OCI-M1 (cell line): Measurements from ENCODE around the gene MSI1.
A peak's percentile ranks its signal among the peaks of the same experiment; 100 is the strongest.

ENCODE experiments used
- DNase-seq: peaks from one replicate; lab custom pipeline; 2025; lab: John Stamatoyannopoulos, UW

MSI1 gene

GRCh38 chr12:120368789-120369602 lies at the start of gene MSI1:
TSS of gene MSI1 (minus strand) at chr12:120369164. CDS start at chr12:120369091, 73 bp downstream.
- DNase-seq, result no peak

DNA sequence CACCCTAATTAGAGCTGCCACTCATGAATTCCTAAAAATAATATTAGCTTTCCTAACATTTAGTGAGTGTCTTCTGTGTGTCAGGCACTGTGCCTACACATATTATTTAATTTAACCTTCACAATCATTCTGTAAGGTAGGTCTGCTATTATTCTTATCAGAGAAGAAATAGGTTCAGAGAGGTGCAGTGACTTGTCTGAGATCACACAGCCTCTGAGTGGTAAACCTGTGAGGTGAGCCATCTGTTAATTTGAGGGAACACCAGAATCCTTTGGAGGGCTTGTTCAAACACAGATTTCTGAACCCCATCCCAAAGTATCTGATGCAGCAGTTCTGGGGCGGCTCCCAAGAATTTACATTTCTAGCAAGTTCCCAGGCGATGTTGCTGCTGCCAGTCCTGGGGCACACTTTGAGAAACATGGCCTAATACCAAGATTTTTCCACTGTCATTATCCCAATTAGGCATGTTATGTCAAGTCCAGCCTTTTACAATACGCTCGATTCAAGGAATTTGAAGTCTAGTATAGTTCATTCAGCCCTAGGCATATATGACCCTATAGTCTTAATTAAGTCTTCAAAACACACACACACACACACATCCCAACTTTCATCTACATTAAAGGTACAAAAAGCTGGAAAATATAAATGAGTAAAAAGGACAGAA lies 49.1 kb upstream of the MSI1 start:
- DNase-seq, result no peak

GRCh38 chr12:120416490-120417216 lies 47.7 kb upstream of the MSI1 start:
- no peak for DNase-seq

GRCh38 chr12:120413901-120414695 lies 45.1 kb upstream of the MSI1 start:
- no peak for DNase-seq

GRCh38 chr12:120412421-120412820 lies 43.5 kb upstream of the MSI1 start:
- DNase-seq, result no peak

DNA sequence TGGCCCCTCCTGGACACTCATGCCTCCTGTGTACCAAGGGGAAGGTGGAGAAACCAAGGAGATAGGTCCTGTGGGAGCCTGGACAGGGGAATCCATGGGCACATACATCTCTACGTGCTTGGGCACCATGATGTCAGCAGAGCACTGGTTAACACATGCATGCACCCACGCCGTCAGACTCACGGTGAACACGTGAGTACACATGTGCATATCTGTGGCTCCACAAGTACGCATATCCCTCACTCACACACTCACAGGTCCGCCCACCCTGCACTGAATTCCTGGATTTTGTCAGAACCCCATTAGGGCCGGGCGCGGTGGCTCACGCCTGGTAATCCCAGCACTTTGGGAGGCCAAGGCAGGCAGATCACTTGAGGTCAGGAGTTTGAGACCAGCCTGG lies 39.8 kb upstream of the MSI1 start:
- DNase-seq, result no peak

DNA sequence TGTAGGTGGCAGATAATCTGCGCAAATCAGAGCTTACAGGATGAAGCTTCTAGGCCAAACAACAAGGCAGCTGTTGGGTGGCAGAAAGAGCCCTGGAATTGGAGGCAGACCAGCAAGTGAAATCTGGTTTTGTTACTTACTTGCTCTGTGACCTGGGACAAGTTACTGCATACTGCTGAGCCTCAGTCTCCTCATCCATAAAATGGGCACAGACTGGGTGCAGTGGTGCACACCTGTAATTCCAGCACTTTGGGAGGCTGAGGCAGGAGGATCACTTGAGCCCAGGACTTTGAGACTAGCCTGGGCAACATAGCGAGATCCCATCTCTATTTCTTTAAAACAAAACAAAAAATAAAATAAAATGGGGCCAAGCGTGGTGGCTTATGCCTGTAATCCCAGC lies 37.6 kb upstream of the MSI1 start:
- no peak for DNase-seq

DNA sequence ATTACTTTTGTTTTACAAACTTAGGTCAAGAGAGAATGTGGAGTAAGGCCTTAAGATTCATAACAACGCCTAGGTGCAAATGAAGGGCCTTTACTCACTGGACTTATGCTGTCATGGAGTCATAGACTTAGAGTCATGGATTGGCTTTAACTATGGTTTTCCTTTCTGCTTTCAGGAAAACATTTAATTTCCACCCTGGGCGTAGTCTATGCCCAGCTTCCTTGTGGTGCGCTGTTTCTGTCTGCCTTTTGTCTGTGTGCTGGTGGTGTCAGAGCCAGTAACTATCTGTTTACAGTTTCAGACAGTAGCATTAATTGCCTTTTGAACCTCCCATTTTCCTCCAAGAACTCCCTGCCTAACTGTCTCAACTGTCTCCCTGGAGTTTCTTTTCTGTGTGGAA lies 37.1 kb upstream of the MSI1 start:
- no peak for DNase-seq

DNA sequence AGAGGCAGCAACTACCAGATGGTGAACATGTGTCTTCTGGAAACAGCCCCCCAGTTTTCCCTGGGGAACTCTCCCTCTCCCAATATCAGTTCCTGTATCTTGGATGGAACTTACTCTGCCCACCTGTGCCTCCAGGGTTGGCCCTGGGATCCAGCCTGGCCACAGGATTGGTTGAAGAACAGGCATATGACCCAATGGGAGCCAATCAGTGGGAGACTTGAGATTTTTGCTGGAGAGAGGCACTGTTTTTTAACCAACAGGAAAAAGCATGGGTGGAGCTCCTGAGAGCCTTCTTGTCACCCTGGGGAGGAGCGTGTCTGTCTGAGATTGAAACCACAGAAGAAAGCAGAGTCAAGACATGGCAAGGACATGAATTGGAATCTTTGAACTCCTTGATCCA lies 35.3 kb upstream of the MSI1 start:
- no peak for DNase-seq

GRCh38 chr12:120403869-120404268 lies 34.9 kb upstream of the MSI1 start:
- no peak for DNase-seq

DNA sequence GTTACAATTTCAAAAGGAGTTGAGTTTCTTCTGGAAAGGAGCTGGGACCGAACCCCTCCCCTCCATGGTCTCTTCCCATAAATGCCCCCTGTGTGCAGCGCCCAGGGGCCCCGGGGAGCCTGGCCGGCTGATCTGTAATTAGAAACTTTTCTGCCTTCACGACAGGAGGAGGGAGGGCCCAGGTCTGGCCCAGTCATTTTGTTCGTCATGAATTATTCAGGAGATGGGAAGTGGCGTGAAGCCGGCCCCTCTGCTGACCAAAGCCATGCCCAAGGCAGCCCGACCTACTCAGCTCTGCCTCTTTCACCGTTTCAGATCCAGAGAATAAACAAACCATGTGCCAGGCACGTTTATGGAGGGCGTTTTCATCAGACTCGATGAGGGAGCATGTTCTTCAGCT lies 33.3 kb upstream of the MSI1 start:
- DNase-seq, result no peak

DNA sequence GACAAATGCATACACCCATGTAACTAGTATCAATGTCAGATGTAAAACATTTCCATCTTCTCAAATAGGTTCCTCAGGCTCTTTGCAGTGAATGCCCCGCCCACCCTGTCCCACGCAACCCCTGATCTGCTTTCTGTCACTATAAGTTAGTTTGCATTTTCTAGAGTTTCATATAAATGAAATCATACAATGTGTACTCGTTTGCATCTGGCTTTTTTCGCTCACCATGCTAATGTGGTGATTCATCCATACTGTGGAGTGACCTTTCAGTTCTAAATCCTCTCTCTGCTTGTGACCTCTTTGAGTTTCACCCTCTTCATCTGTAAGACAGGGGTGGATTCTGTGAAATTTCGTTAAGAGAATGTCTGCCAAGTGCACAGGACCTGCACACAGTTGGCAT lies 30.6 kb upstream of the MSI1 start:
- no peak for DNase-seq

GRCh38 chr12:120397824-120398540 lies 29.0 kb upstream of the MSI1 start:
- DNase-seq, result no peak

DNA sequence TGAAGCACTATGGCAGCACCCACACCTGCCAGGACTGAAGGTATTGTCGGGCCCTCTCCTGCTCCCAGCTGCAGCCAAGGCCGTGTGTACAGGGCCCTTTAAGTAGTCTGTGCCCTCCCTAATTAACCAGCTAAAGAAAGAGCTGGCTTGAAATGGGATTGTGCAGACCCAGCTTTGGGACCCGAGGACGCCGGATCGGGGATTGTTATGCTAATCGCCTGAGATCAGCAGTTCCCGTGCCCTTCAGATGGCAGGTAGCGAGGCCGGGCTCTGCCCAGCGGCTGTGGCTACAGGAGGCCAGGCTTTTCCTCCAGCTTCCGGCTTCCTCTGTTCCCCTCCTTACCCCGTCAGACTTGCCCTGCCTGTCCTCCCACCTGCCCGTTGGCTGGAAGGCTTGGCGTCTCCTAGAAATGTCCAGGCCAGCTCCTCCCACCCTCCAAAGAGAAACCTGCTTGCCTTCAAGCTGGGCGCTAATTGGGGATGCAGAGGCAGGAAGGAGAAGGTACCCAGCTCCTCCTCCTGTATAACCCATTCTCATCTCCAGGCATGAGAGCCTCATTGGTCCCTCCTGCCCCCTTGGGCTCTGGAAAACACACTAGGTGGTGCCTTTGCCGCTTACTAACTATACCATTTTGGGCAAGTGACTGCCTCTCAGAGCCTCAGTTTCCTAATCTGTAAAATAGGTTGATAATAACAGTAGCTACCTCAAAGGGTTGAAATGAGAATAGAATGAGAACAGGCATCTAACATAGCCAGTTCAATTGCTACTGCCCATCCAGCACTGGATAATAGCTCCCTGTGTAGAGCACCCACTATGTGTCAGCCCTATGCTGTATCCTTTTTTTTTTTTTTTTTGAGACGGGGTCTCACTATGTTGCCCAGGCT lies 25.8 kb upstream of the MSI1 start:
- DNase-seq, result no peak

- DNase-seq, result no peak
Observed at GRCh38 chr12:120390540-120391120, 21.7 kb upstream of the MSI1 start.

- DNase-seq, result no peak
Observed at GRCh38 chr12:120388691-120389481, 19.9 kb upstream of the MSI1 start.

- peak; percentile 10 for DNase-seq
Observed at GRCh38 chr12:120381752-120382419, 12.9 kb upstream of the MSI1 start.

GRCh38 chr12:120378036-120378435 lies 9.1 kb upstream of the MSI1 start:
- DNase-seq, result no peak

- DNase-seq, result no peak
Observed at GRCh38 chr12:120377611-120378010, 8.6 kb upstream of the MSI1 start.
